WTC11 (cell line): ENCODE results near the gene CDH13. TPM values are rescaled to one million over a fixed set of nuclear protein-coding genes. Genes with fewer than 3 reads are reported as not detected.
A peak's percentile ranks its signal among the peaks of the same experiment; 100 is the strongest.

Experiments used
- ATAC-seq: fragments of 200-7000 bp; cut with Tn5 transposase; 2 replicates; pipeline ENCODE4 v1.10.0; 2021; ENCODE audit warnings: mild to moderate bottlenecking, moderate library complexity
- CTCF ChIA-PET: fragments of 300-600 bp; sonication (Branson Sonifier 250); formaldehyde crosslinking; loops from one replicate; lab custom pipeline; 2021; ENCODE audit warnings: antibody characterized with exemption; lab: Charles Lee
- POLR2A ChIA-PET: fragments of 350-600 bp; sonication (Branson Sonifier 250); formaldehyde crosslinking; loops from one replicate; lab custom pipeline; 2021; ENCODE audit warnings: antibody characterized with exemption; lab: Charles Lee
- DNase-seq: peaks from one replicate; pipeline ENCODE4 v3.0.0; 2021; ENCODE audit warnings: low spot score
- H3K27ac Mint-ChIP-seq: 2 replicates; pipeline ENCODE4 v1.8.0; 2021; ENCODE audit warnings: mixed read lengths
- H3K27me3 Mint-ChIP-seq: 2 replicates; pipeline ENCODE4 v1.8.0; 2021; ENCODE audit warnings: low read depth, mild to moderate bottlenecking, moderate library complexity, mixed read lengths
- H3K36me3 Mint-ChIP-seq: 2 replicates; pipeline ENCODE4 v1.8.0; 2021; ENCODE audit warnings: mixed read lengths
- H3K4me1 Mint-ChIP-seq: 2 replicates; pipeline ENCODE4 v1.8.0; 2022; ENCODE audit warnings: mixed read lengths
- H3K4me3 Mint-ChIP-seq: 2 replicates; pipeline ENCODE4 v1.8.0; 2021; ENCODE audit warnings: mild to moderate bottlenecking, moderate library complexity, mixed read lengths
- H3K9me3 Mint-ChIP-seq: 2 replicates; pipeline ENCODE4 v1.8.0; 2021; ENCODE audit warnings: mixed read lengths
- ATF1 ChIP-seq: sonication (generic); formaldehyde crosslinking; IDR thresholded peaks from 2 replicates; pipeline ENCODE4 v1.8.1; 2023; ENCODE audit warnings: mild to moderate bottlenecking, moderate library complexity, missing genetic modification reagents
- E2F1 ChIP-seq: sonication (generic); formaldehyde crosslinking; IDR thresholded peaks from 2 replicates; pipeline ENCODE4 v1.8.0; 2022; ENCODE audit warnings: mild to moderate bottlenecking, missing genetic modification reagents
- ERG ChIP-seq: fragments of 250-450 bp; sonication (Bioruptor Pico); IDR thresholded peaks from 2 replicates; pipeline ENCODE4 v1.8.0; 2021; ENCODE audit warnings: mild to moderate bottlenecking
- GTF2I ChIP-seq: fragments of 250-450 bp; sonication (Bioruptor Pico); conservative IDR thresholded peaks from 2 replicates; pipeline ENCODE4 v1.4.0; 2021; ENCODE audit warnings: mild to moderate bottlenecking
- IRF1 ChIP-seq: sonication (generic); formaldehyde crosslinking; IDR thresholded peaks from 2 replicates; pipeline ENCODE4 v1.8.0; 2023; ENCODE audit warnings: missing genetic modification reagents
- MAX ChIP-seq: sonication (generic); formaldehyde crosslinking; IDR thresholded peaks from 2 replicates; pipeline ENCODE4 v1.8.0; 2022; ENCODE audit warnings: mild to moderate bottlenecking, missing genetic modification reagents
- MXD4 ChIP-seq: fragments of 250-450 bp; sonication (Bioruptor Pico); IDR thresholded peaks from 2 replicates; pipeline ENCODE4 v1.8.0; 2021; ENCODE audit warnings: mild to moderate bottlenecking, moderate library complexity, borderline replicate concordance
- NFYB ChIP-seq: sonication (generic); formaldehyde crosslinking; conservative IDR thresholded peaks from 2 replicates; pipeline ENCODE4 v1.8.0; 2022; ENCODE audit warnings: low read depth, missing genetic modification reagents
- PRDM15 ChIP-seq: sonication (generic); formaldehyde crosslinking; IDR thresholded peaks from 2 replicates; pipeline ENCODE4 v1.8.0; 2022; ENCODE audit warnings: missing genetic modification reagents
- PRRX2 ChIP-seq: fragments of 250-450 bp; sonication (Bioruptor Pico); IDR thresholded peaks from 2 replicates; pipeline ENCODE4 v1.8.0; 2021; ENCODE audit warnings: mild to moderate bottlenecking
- STAT6 ChIP-seq: sonication (generic); formaldehyde crosslinking; conservative IDR thresholded peaks from 2 replicates; pipeline ENCODE4 v1.8.1; 2023; ENCODE audit warnings: mild to moderate bottlenecking, low read depth, missing genetic modification reagents, moderate library complexity
- TCF7 ChIP-seq: sonication (generic); formaldehyde crosslinking; IDR thresholded peaks from 2 replicates; pipeline ENCODE4 v1.8.0; 2022; ENCODE audit warnings: mild to moderate bottlenecking, low read depth, missing genetic modification reagents, moderate library complexity
- TP53 ChIP-seq: sonication (generic); formaldehyde crosslinking; IDR thresholded peaks from 2 replicates; pipeline ENCODE4 v1.8.1; 2023; ENCODE audit warnings: mild to moderate bottlenecking, missing genetic modification reagents
- USF2 ChIP-seq: sonication (generic); formaldehyde crosslinking; IDR thresholded peaks from 2 replicates; pipeline ENCODE4 v1.8.1; 2023; ENCODE audit warnings: mild to moderate bottlenecking, missing genetic modification reagents, moderate library complexity
- ZNF232 ChIP-seq: sonication (generic); formaldehyde crosslinking; IDR thresholded peaks from 2 replicates; pipeline ENCODE4 v1.8.0; 2022; ENCODE audit warnings: mild to moderate bottlenecking, missing genetic modification reagents
- total RNA-seq: library from RNA; stranded (reverse); gene quantifications from 3 replicates; pipeline ENCODE4 v1.2.3, GENCODE V29; 2021
- TF ChIP-seq, protein P1 (sequence below): sonication (generic); formaldehyde crosslinking; IDR thresholded peaks from 2 replicates; pipeline ENCODE4 v1.8.1; 2022; ENCODE audit warnings: low read depth, mild to moderate bottlenecking, moderate library complexity, missing genetic modification reagents, borderline replicate concordance
- TF ChIP-seq, protein P2 (sequence below): sonication (generic); formaldehyde crosslinking; IDR thresholded peaks from 2 replicates; pipeline ENCODE4 v1.8.1; 2023; ENCODE audit warnings: mild to moderate bottlenecking, missing genetic modification reagents, borderline replicate concordance
- TF ChIP-seq, protein P3 (sequence below): sonication (generic); formaldehyde crosslinking; IDR thresholded peaks from 2 replicates; pipeline ENCODE4 v1.8.1; 2023; ENCODE audit warnings: mild to moderate bottlenecking, missing genetic modification reagents

Gene CDH13
- total RNA-seq, 1 experiment from 2014 or later, result 0.81 TPM

DNA sequence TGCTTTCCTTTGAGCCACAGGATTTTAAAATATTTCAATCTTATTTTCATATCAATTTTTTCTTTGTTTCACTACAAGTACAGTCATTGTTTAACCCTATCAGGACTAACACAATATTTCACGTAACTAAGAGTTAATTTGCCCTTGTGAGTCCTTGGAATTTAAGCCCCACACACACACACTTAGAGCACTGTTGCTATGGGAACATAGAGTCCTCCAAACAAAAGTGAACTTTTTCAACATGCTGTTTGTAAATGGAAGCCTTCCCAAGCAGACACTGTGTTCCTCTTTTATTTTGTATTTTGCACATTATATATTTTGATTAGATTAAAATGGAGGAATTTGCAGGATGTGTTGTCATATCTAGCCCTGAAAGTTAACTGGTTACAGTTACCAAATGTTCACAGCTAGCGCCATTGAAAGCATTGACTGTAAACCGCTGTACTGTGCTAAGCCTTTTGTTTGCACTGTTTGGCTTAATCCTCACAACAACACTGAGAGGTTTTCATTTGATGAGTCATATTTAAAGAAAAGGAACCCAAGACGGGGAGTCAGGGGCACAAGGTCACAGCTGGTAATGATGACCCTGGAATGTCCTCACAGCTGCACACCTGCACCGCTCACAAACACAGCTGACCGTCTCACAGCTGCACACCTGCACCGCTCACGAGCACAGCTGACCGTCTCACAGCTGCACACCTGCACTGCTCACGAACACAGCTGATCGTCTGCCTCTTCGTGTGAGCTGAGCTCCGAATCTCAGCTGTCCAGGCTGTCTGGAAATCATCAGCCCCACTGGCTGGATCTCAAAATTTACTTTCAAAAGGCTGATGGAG, 1187.3 kb downstream of the CDH13 start:
- Mint-ChIP-seq H3K27me3 (no peaks in the 10 kb centered on the region), H3K27ac (peak overlapping the region; percentile 76; the same call in 1 of the 2 replicates), H3K4me3 (no peak overlapping the region), H3K4me1 (peaks cover 32% of the 10 kb centered on the region)
- no peak for DNase-seq
- ChIA-PET POLR2A (interaction anchor here (0.6 kb wide), 1 partner anchor 200 kb away, joined by 3 read pairs; no protein-coding TSS in a partner anchor), CTCF (interaction anchor here (0.6 to 1.3 kb wide), 2 partner anchors 10 to 140 kb away, joined by 3 to 4 read pairs; no protein-coding TSS in a partner anchor)
- ATAC-seq, result peak; percentile 57
- TF ChIP-seq NFYB (CRISPR knock-in tag), result no peak
- TF ChIP-seq, protein P1, sequence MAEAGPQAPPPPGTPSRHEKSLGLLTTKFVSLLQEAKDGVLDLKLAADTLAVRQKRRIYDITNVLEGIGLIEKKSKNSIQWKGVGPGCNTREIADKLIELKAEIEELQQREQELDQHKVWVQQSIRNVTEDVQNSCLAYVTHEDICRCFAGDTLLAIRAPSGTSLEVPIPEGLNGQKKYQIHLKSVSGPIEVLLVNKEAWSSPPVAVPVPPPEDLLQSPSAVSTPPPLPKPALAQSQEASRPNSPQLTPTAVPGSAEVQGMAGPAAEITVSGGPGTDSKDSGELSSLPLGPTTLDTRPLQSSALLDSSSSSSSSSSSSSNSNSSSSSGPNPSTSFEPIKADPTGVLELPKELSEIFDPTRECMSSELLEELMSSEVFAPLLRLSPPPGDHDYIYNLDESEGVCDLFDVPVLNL (CRISPR knock-in tag), result no peak
- TF ChIP-seq TP53 (CRISPR knock-in tag), result no peak
- TF ChIP-seq PRRX2 (CRISPR knock-in tag), result no peak
- no peak for TF ChIP-seq USF2
- no peak for TF ChIP-seq MAX
- no peak for TF ChIP-seq PRDM15 (CRISPR knock-in tag)
- TF ChIP-seq, protein P2, sequence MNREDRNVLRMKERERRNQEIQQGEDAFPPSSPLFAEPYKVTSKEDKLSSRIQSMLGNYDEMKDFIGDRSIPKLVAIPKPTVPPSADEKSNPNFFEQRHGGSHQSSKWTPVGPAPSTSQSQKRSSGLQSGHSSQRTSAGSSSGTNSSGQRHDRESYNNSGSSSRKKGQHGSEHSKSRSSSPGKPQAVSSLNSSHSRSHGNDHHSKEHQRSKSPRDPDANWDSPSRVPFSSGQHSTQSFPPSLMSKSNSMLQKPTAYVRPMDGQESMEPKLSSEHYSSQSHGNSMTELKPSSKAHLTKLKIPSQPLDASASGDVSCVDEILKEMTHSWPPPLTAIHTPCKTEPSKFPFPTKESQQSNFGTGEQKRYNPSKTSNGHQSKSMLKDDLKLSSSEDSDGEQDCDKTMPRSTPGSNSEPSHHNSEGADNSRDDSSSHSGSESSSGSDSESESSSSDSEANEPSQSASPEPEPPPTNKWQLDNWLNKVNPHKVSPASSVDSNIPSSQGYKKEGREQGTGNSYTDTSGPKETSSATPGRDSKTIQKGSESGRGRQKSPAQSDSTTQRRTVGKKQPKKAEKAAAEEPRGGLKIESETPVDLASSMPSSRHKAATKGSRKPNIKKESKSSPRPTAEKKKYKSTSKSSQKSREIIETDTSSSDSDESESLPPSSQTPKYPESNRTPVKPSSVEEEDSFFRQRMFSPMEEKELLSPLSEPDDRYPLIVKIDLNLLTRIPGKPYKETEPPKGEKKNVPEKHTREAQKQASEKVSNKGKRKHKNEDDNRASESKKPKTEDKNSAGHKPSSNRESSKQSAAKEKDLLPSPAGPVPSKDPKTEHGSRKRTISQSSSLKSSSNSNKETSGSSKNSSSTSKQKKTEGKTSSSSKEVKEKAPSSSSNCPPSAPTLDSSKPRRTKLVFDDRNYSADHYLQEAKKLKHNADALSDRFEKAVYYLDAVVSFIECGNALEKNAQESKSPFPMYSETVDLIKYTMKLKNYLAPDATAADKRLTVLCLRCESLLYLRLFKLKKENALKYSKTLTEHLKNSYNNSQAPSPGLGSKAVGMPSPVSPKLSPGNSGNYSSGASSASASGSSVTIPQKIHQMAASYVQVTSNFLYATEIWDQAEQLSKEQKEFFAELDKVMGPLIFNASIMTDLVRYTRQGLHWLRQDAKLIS (CRISPR knock-in tag), result no peak
- TF ChIP-seq STAT6 (CRISPR knock-in tag), result no peak
- TF ChIP-seq ATF1, result no peak
- no peak for TF ChIP-seq E2F1
- TF ChIP-seq, protein P3, sequence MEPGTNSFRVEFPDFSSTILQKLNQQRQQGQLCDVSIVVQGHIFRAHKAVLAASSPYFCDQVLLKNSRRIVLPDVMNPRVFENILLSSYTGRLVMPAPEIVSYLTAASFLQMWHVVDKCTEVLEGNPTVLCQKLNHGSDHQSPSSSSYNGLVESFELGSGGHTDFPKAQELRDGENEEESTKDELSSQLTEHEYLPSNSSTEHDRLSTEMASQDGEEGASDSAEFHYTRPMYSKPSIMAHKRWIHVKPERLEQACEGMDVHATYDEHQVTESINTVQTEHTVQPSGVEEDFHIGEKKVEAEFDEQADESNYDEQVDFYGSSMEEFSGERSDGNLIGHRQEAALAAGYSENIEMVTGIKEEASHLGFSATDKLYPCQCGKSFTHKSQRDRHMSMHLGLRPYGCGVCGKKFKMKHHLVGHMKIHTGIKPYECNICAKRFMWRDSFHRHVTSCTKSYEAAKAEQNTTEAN (CRISPR knock-in tag), result no peak
- TF ChIP-seq ERG (CRISPR knock-in tag), result no peak
- TF ChIP-seq GTF2I (CRISPR knock-in tag), result no peak
- TF ChIP-seq TCF7 (CRISPR knock-in tag), result no peak
- TF ChIP-seq ZNF232, result no peak
- no peak for TF ChIP-seq MXD4 (CRISPR knock-in tag)
- no peak for TF ChIP-seq IRF1 (CRISPR knock-in tag)
- TF ChIP-seq, all 79 proteins: peak for 0
- H3K9me3 Mint-ChIP-seq, result no peaks in the 10 kb centered on the region
- peaks cover 38% of the 10 kb centered on the region for H3K36me3 Mint-ChIP-seq
